ENCODE measurements around the gene MT1E. TPM values are rescaled to one million over a fixed set of nuclear protein-coding genes. Genes with fewer than 3 reads are reported as not detected.

Gene MT1E
- total RNA-seq, 1 experiment from 2014 or later = 114 TPM

GRCh38 chr16:56658327-56658875 is 32.8 kb downstream of the MT1E start (continued):
- TF ChIP-seq E2F5 (CRISPR knock-in tag; IDR thresholded peaks at IDR 0.05) (no peak), GRHL2 (CRISPR knock-in tag; IDR thresholded peaks at IDR 0.05; ENCODE audit: insufficient replicate concordance, severe bottlenecking) (no peak), SMAD3 (CRISPR knock-in tag; IDR thresholded peaks at IDR 0.05; ENCODE audit: borderline replicate concordance) (no peak), ZNF396 (CRISPR knock-in tag; IDR thresholded peaks at IDR 0.05; ENCODE audit: borderline replicate concordance) (no peak), ZNF425 (CRISPR knock-in tag; conservative IDR thresholded peaks at IDR 0.05) (no peak), ARID4B (CRISPR knock-in tag; IDR thresholded peaks at IDR 0.05; ENCODE audit: borderline replicate concordance) (no peak)

- Mint-ChIP-seq H3K36me3 (0 out of 2 replicates have a peak, but pooled peaks cover 5% of the 10 kb centered on the region), H3K9me3 (no peaks in the 10 kb centered on the region), H3K4me3 (peak overlapping the region; percentile 72), H3K27ac (no peak overlapping the region), H3K4me1 (peaks cover 36% of the 10 kb centered on the region), H3K27me3 (ENCODE audit: low read depth) (peaks cover 99% of the 10 kb centered on the region)
- no peak for DNase-seq (ENCODE audit: low spot score)
- ChIA-PET POLR2A (interaction anchor here (1.1 to 2.2 kb wide), 2 partner anchors 14 to 45 kb away, joined by 4 to 9 read pairs; no protein-coding TSS in a partner anchor), CTCF (interaction anchor here (0.6 to 2.6 kb wide), 7 partner anchors 9 to 70 kb away, joined by 3 to 8 read pairs (median 3); no protein-coding TSS in a partner anchor)
- peak; percentile 11 for ATAC-seq
- no peak for TF ChIP-seq ZNF138 (CRISPR knock-in tag; conservative IDR thresholded peaks at IDR 0.05)
- no peak for TF ChIP-seq ZSCAN18 (CRISPR knock-in tag; IDR thresholded peaks at IDR 0.05)
- no peak for TF ChIP-seq ZMAT4 (CRISPR knock-in tag; IDR thresholded peaks at IDR 0.05)
- TF ChIP-seq HMGXB4 (CRISPR knock-in tag; IDR thresholded peaks at IDR 0.05) = no peak
- no peak for TF ChIP-seq USF1 (CRISPR knock-in tag; IDR thresholded peaks at IDR 0.05)
- no peak for TF ChIP-seq NFYB (CRISPR knock-in tag; conservative IDR thresholded peaks at IDR 0.05; ENCODE audit: low read depth)
- no peak for TF ChIP-seq TEAD1 (CRISPR knock-in tag; IDR thresholded peaks at IDR 0.05)
- TF ChIP-seq MYBL2 (CRISPR knock-in tag; IDR thresholded peaks at IDR 0.05) = no peak
- peak; percentile 83 for TF ChIP-seq ZNF121 (CRISPR knock-in tag; IDR thresholded peaks at IDR 0.05)
- no peak for TF ChIP-seq ATF2 (CRISPR knock-in tag; IDR thresholded peaks at IDR 0.05; ENCODE audit: borderline replicate concordance, low read depth)
- peak; percentile 52; the same call in 1 of the 2 replicates for TF ChIP-seq MAX (CRISPR knock-in tag; IDR thresholded peaks at IDR 0.05)
Observed at GRCh38 chr16:56662357-56663354, 37.1 kb downstream of the MT1E start.

Measured in WTC11 (cell line).